Measurements from ENCODE around the gene AGPAT1.

- TF ChIP-seq POLR2AphosphoS5 (IDR thresholded peaks at IDR 0.05; ENCODE audit: low read depth, low read length) (no peak), CTCF (IDR thresholded peaks at IDR 0.05 in 2 of 3, conservative IDR thresholded peaks at IDR 0.05 in 1 of 3; ENCODE audit: borderline replicate concordance in 1 of 3, insufficient read depth in 1 of 3, low read depth in 2 of 3, low read length in 2 of 3) (no peak), ZBTB33 (IDR thresholded peaks at IDR 0.05; ENCODE audit: extremely low read depth, insufficient replicate concordance, low read length) (no peak), POLR2A (IDR thresholded peaks at IDR 0.05; ENCODE audit: borderline replicate concordance, extremely low read depth, insufficient read depth, insufficient read length) (no peak), EZH2 (IDR thresholded peaks at IDR 0.05) (no peak), REST (IDR thresholded peaks at IDR 0.05; ENCODE audit: low read depth) (no peak), RAD21 (IDR thresholded peaks at IDR 0.05; ENCODE audit: low read depth) (no peak), TCF7L2 (IDR thresholded peaks at IDR 0.05; ENCODE audit: borderline replicate concordance, extremely low read depth, insufficient read depth, insufficient read length) (no peak), JUND (IDR thresholded peaks at IDR 0.05) (no peak), SP1 (IDR thresholded peaks at IDR 0.05; ENCODE audit: low read depth) (no peak), EZH2phosphoT487 (IDR thresholded peaks at IDR 0.05; ENCODE audit: borderline replicate concordance) (no peak), CBX3 (IDR thresholded peaks at IDR 0.05; ENCODE audit: low read depth) (no peak)
These were observed 5.3 kb upstream of the AGPAT1 start for GRCh38 chr6:32181148-32181702.

All from HCT116 (cell line).